ENCODE measurements around the gene ANAPC7.

DNA sequence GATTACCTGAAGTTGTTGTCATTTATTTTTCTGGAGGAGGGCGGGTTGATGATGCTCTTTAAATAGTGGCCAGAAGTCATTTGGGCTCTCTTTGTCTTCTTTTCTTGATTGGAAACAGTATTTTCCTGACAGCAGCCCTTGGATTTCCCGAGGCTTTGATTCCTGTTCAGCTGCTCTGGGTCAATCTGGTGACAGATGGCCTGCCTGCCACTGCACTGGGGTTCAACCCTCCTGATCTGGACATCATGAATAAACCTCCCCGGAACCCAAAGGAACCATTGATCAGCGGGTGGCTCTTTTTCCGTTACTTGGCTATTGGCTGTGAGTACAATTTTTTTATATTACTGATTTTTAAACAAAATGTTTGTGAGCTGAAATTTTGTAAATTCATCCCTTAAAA is 60.4 kb downstream of the ANAPC7 start:
- TF ChIP-seq, protein P1, sequence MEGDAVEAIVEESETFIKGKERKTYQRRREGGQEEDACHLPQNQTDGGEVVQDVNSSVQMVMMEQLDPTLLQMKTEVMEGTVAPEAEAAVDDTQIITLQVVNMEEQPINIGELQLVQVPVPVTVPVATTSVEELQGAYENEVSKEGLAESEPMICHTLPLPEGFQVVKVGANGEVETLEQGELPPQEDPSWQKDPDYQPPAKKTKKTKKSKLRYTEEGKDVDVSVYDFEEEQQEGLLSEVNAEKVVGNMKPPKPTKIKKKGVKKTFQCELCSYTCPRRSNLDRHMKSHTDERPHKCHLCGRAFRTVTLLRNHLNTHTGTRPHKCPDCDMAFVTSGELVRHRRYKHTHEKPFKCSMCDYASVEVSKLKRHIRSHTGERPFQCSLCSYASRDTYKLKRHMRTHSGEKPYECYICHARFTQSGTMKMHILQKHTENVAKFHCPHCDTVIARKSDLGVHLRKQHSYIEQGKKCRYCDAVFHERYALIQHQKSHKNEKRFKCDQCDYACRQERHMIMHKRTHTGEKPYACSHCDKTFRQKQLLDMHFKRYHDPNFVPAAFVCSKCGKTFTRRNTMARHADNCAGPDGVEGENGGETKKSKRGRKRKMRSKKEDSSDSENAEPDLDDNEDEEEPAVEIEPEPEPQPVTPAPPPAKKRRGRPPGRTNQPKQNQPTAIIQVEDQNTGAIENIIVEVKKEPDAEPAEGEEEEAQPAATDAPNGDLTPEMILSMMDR (IDR thresholded peaks at IDR 0.05), result no peak
- no peak for TF ChIP-seq POLR2A (IDR thresholded peaks at IDR 0.05)
